H9 (cell line): ENCODE data around the gene PFKL. TPM values are rescaled to one million over a fixed set of nuclear protein-coding genes. Genes with fewer than 3 reads are reported as not detected.

Experiments used
- DNase-seq: peaks from one replicate; pipeline ENCODE4 v3.0.0-alpha.2; 2017
- H2AFZ ChIP-seq: one replicate; pipeline ENCODE4 v1.6.1; 2013; ENCODE audit warnings: mild to moderate bottlenecking, low read length, control low read depth, moderate library complexity
- H2AK5ac ChIP-seq: 2 replicates; pipeline ENCODE4 v1.6.1; 2013; ENCODE audit warnings: low read length, control low read depth, mixed read lengths; ENCODE audit not compliant: insufficient read length
- H2BK120ac ChIP-seq: one replicate; pipeline ENCODE4 v1.6.1; 2013; ENCODE audit warnings: low read depth, mild to moderate bottlenecking, low read length, control low read depth, inconsistent platforms; ENCODE audit not compliant: poor library complexity, severe bottlenecking
- H2BK12ac ChIP-seq: 2 replicates; pipeline ENCODE4 v1.6.1; 2013; ENCODE audit warnings: low read length, control low read depth, mixed read lengths, low read depth; ENCODE audit not compliant: insufficient read length
- H2BK15ac ChIP-seq: 2 replicates; pipeline ENCODE4 v1.6.1; 2013; ENCODE audit warnings: low read depth, low read length, control low read depth
- H2BK20ac ChIP-seq: one replicate; pipeline ENCODE4 v1.6.1; 2013; ENCODE audit warnings: low read depth, mild to moderate bottlenecking, low read length, control low read depth, inconsistent platforms; ENCODE audit not compliant: poor library complexity, severe bottlenecking
- H2BK5ac ChIP-seq: 2 replicates; pipeline ENCODE4 v1.6.1; 2013; ENCODE audit warnings: low read length, control low read depth, mixed read lengths; ENCODE audit not compliant: insufficient read length
- H3K14ac ChIP-seq: 2 replicates; pipeline ENCODE4 v1.6.1; 2013; ENCODE audit warnings: low read length, control low read depth; ENCODE audit not compliant: insufficient read depth
- H3K18ac ChIP-seq: 2 replicates; pipeline ENCODE4 v1.6.1; 2013; ENCODE audit warnings: low read depth, mild to moderate bottlenecking, mixed read lengths, low read length, control low read depth; ENCODE audit not compliant: insufficient read length
- H3K23ac ChIP-seq: 2 replicates; pipeline ENCODE4 v1.6.1; 2013; ENCODE audit warnings: low read length, control low read depth, mixed read lengths, low read depth; ENCODE audit not compliant: insufficient read length
- H3K23me2 ChIP-seq: 2 replicates; pipeline ENCODE4 v1.6.1; 2013; ENCODE audit warnings: low read depth, mild to moderate bottlenecking, mixed read lengths, low read length, control low read depth; ENCODE audit not compliant: insufficient read length, poor library complexity, severe bottlenecking
- H3K27ac ChIP-seq: 2 replicates; pipeline ENCODE4 v1.5.1; 2013; ENCODE audit warnings: low read length, control low read depth, mixed read lengths, low read depth; ENCODE audit not compliant: insufficient read length
- H3K27me3 ChIP-seq: 2 replicates; pipeline ENCODE4 v1.6.1; 2013; ENCODE audit warnings: low read length, control low read depth, inconsistent platforms; ENCODE audit not compliant: insufficient read depth
- H3K4ac ChIP-seq: 2 replicates; pipeline ENCODE4 v1.6.1; 2013; ENCODE audit warnings: low read depth, mild to moderate bottlenecking, control low read depth, inconsistent platforms, low read length, moderate library complexity
- H3K4me1 ChIP-seq: 2 replicates; pipeline ENCODE4 v1.6.1; 2013; ENCODE audit warnings: low read length, control low read depth, inconsistent platforms; ENCODE audit not compliant: insufficient read depth
- H3K4me2 ChIP-seq: 2 replicates; pipeline ENCODE4 v1.6.1; 2013; ENCODE audit warnings: low read length, control low read depth, mixed read lengths; ENCODE audit not compliant: insufficient read length, insufficient read depth
- H3K56ac ChIP-seq: 2 replicates; pipeline ENCODE4 v1.6.1; 2013; ENCODE audit warnings: low read depth, mild to moderate bottlenecking, mixed read lengths, low read length, control low read depth; ENCODE audit not compliant: insufficient read length
- H3K79me1 ChIP-seq: 2 replicates; pipeline ENCODE4 v1.6.1; 2013; ENCODE audit warnings: low read depth, mild to moderate bottlenecking, moderate library complexity, low read length, control low read depth, inconsistent platforms; ENCODE audit not compliant: insufficient read depth, poor library complexity, severe bottlenecking
- H3K79me2 ChIP-seq: 2 replicates; pipeline ENCODE4 v1.6.1; 2013; ENCODE audit warnings: low read length, control low read depth, inconsistent platforms; ENCODE audit not compliant: insufficient read depth
- H3K9ac ChIP-seq: 2 replicates; pipeline ENCODE4 v1.6.1; 2013; ENCODE audit warnings: low read length, control low read depth, mixed read lengths; ENCODE audit not compliant: insufficient read length; ENCODE audit errors: extremely low read depth
- H3K9me3 ChIP-seq: one replicate; pipeline ENCODE4 v1.6.1; 2013; ENCODE audit warnings: low read depth, low read length, inconsistent platforms; ENCODE audit not compliant: control insufficient read depth
- H3T11ph ChIP-seq: one replicate; pipeline ENCODE4 v1.6.1; 2013; ENCODE audit warnings: mild to moderate bottlenecking, low read length, control low read depth, inconsistent platforms
- H4K20me1 ChIP-seq: one replicate; pipeline ENCODE4 v1.6.1; 2013; ENCODE audit not compliant: control insufficient read depth, insufficient read length, insufficient read depth
- H4K5ac ChIP-seq: 2 replicates; pipeline ENCODE4 v1.6.1; 2013; ENCODE audit warnings: low read depth, mild to moderate bottlenecking, mixed read lengths, low read length, control low read depth; ENCODE audit not compliant: insufficient read length
- H4K8ac ChIP-seq: replicated peaks from 2 replicates; pipeline ENCODE4 v1.6.1; 2013; ENCODE audit warnings: low read length, control low read depth, mixed read lengths, low read depth; ENCODE audit not compliant: insufficient read length
- H4K91ac ChIP-seq: 2 replicates; pipeline ENCODE4 v1.6.1; 2013; ENCODE audit warnings: low read depth, mild to moderate bottlenecking, moderate library complexity, mixed read lengths, low read length, control low read depth; ENCODE audit not compliant: insufficient read length
- H3K27ac Mint-ChIP-seq, 3 experiments: 2 replicates in 2 of 3; 3 replicates in 1 of 3; pipeline ENCODE4 v1.8.0; 2020 to 2021; ENCODE audit warnings: mixed read lengths in 3 of 3, mild to moderate bottlenecking in 1 of 3, moderate library complexity in 1 of 3
- H3K27me3 Mint-ChIP-seq: 2 replicates; pipeline ENCODE4 v1.8.0; 2021; ENCODE audit warnings: low read depth, mild to moderate bottlenecking, moderate library complexity, mixed read lengths
- H3K36me3 Mint-ChIP-seq, 3 experiments: 2 replicates in 2 of 3; 3 replicates in 1 of 3; pipeline ENCODE4 v1.8.0; 2020 to 2021; ENCODE audit warnings: low read depth in 3 of 3, mixed read lengths in 3 of 3; ENCODE audit not compliant: insufficient read depth in 1 of 3
- H3K4me1 Mint-ChIP-seq, 2 experiments: 2 replicates each; pipeline ENCODE4 v1.8.0; 2020; ENCODE audit warnings: mixed read lengths in 2 of 2
- H3K4me3 Mint-ChIP-seq, 2 experiments: 2 replicates in 1 of 2; 3 replicates in 1 of 2; pipeline ENCODE4 v1.8.0; 2020 to 2021; ENCODE audit warnings: mild to moderate bottlenecking in 2 of 2, mixed read lengths in 2 of 2, moderate library complexity in 1 of 2
- H3K9me3 Mint-ChIP-seq, 2 experiments: 2 replicates in 1 of 2; 3 replicates in 1 of 2; pipeline ENCODE4 v1.8.0; 2020; ENCODE audit warnings: mild to moderate bottlenecking in 2 of 2, mixed read lengths in 2 of 2, moderate library complexity in 1 of 2
- CTCF ChIP-seq: fragments of 200-600 bp; sonication (generic); conservative IDR thresholded peaks from 3 replicates; pipeline ENCODE4 v1.8.0; 2021; ENCODE audit warnings: antibody characterized with exemption, mild to moderate bottlenecking
- WGBS: extraction: QIAGEN DNeasy Blood & Tissue Kit; methylation state at CpG from one replicate; pipeline ENCODE4 v1.1.7; 2013; ENCODE audit warnings: missing lambda C conversion rate, low lambda C conversion rate, mixed read lengths; ENCODE audit not compliant: insufficient read length; ENCODE audit errors: extremely low coverage; 5-methylcytosine and 5-hydroxymethylcytosine counted together
- total RNA-seq: library from RNA; stranded (reverse); gene quantifications from 2 replicates; pipeline ENCODE4 v1.2.1, GENCODE V29; 2021

The PFKL gene
- total RNA-seq, 1 experiment from 2014 or later = 107 TPM

DNA sequence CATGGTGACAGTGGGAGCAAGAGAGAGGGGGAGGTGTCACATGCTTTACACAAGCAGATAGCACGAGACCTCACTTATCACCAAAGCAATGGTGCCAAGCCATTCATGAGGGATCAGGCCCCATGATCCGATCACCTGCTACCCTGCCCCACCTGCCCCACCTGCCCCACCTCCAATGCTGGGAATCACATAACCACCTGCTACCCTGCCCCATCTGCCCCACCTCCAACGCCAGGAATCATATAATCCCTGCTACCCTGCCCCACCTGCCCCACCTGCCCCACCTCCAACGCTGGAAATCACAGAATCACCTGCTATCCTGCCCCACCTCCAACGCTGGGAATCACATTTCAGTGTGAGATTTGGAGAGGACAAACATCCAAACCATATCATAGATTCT lies 24.8 kb upstream of the PFKL start:
- H3K4me2 ChIP-seq = no peak overlapping the region
- H3K23me2 ChIP-seq = no peaks in the 10 kb centered on the region
- H2BK5ac ChIP-seq = no peak overlapping the region
- H3K79me2 ChIP-seq = no peaks in the 10 kb centered on the region
- no peaks in the 10 kb centered on the region for H3K4me1 ChIP-seq
- no peak overlapping the region for H2BK120ac ChIP-seq
- no peak overlapping the region for H2BK15ac ChIP-seq
- peaks cover 8% of the 10 kb centered on the region for H3K27me3 Mint-ChIP-seq
- no peak overlapping the region for H2BK12ac ChIP-seq
- H3K14ac ChIP-seq = no peak overlapping the region
- H4K8ac ChIP-seq = no peak overlapping the region
- no peaks in the 10 kb centered on the region for H3K27me3 ChIP-seq
- H3K4me3 Mint-ChIP-seq = no peak overlapping the region
- no peak overlapping the region for H3K27ac ChIP-seq
- no peaks in the 10 kb centered on the region; a peak in 1 of 4 replicates for H3K4me1 Mint-ChIP-seq
- H2AFZ ChIP-seq = no peak overlapping the region
- no peak overlapping the region for H3K18ac ChIP-seq
- H3K9me3 ChIP-seq = no peaks in the 10 kb centered on the region
- no peak overlapping the region for H3K56ac ChIP-seq
- no peak overlapping the region for H3K27ac Mint-ChIP-seq
- no peak overlapping the region for H2AK5ac ChIP-seq
- H4K20me1 ChIP-seq = no peaks in the 10 kb centered on the region
- no peak overlapping the region for H3T11ph ChIP-seq
- H3K36me3 Mint-ChIP-seq = no peaks in the 10 kb centered on the region
- H4K91ac ChIP-seq = no peak overlapping the region
- no peak for DNase-seq
- no peak for TF ChIP-seq CTCF
- H3K23ac ChIP-seq = no peak overlapping the region
- H4K5ac ChIP-seq = no peak overlapping the region
- WGBS = no CpG with 5 or more reads among the region's 5 CpGs
- no peaks in the 10 kb centered on the region; a peak in 1 of 5 replicates for H3K9me3 Mint-ChIP-seq
- H3K4ac ChIP-seq = no peak overlapping the region
- no peak overlapping the region for H2BK20ac ChIP-seq
- no peaks in the 10 kb centered on the region for H3K79me1 ChIP-seq
- no peak overlapping the region for H3K9ac ChIP-seq
